PC-3 (cell line): ENCODE results near the gene TFAP2D.

Source experiments
- CTCF ChIP-seq: fragments of 300-600 bp; sonication (generic); conservative IDR thresholded peaks from 2 replicates; pipeline ENCODE4 v1.5.1; 2017; ENCODE audit warnings: antibody characterized with exemption, low read depth, mild to moderate bottlenecking, low read length
- EZH2 ChIP-seq: fragments of 300-600 bp; sonication (generic); IDR thresholded peaks from one replicate; pipeline ENCODE4 v1.6.1; 2017; ENCODE audit warnings: antibody characterized with exemption, mild to moderate bottlenecking, low read length; ENCODE audit not compliant: unreplicated experiment
- EZH2phosphoT487 ChIP-seq: fragments of 300-600 bp; sonication (generic); IDR thresholded peaks from 2 replicates; pipeline ENCODE4 v1.6.1; 2018; ENCODE audit warnings: mild to moderate bottlenecking, antibody characterized with exemption, low read length, borderline replicate concordance

DNA sequence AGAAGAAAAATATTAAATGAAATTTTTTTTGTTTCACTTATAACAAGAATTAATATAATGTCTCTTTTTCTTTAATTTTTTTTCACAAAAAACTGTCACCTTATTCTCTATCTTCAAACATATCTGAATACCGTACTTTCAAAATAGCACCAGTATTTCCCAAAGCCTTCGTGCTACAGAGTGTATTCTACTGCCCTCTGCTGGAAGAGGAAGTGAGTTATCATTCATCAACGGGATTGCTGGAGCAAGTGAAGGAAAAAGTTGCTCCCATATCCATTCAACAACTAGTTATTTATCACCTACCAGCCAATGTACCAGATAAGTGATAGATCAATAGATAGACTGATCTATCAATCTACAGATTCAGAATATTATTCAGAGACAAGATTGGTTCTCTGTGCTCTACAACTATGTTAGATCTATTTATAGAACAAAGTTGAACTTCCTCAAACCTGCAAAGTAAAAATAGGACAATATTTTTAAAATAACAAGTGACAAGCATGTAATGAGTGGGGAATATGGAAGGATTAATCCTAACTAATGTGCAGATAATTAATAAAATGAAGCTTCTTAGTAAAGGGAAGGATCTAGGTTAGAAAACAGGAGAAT is 78.7 kb downstream of the TFAP2D start:
- peak; percentile 86 for TF ChIP-seq CTCF
- TF ChIP-seq EZH2phosphoT487 = no peak
- TF ChIP-seq EZH2 = no peak
